ENCODE results near the gene SLC10A3. TPM values are rescaled to one million over a fixed set of nuclear protein-coding genes. Genes with fewer than 3 reads are reported as not detected.

SLC10A3 gene
- total and polyA plus RNA-seq, 2 of the 13 experiments (the other 11 are each of a cell fraction or from before 2014, with no cell fraction given): 10.1 to 11.5 TPM

GRCh38 chrX:154457491-154458115, 32.8 kb downstream of the SLC10A3 start (continued):
- TF ChIP-seq CAMTA2 (CRISPR knock-in tag; IDR thresholded peaks at IDR 0.05; ENCODE audit: borderline replicate concordance) (no peak), LCORL (IDR thresholded peaks at IDR 0.05) (no peak), LCORL (CRISPR knock-in tag; IDR thresholded peaks at IDR 0.05) (no peak), BHLHE40 (IDR thresholded peaks at IDR 0.05; ENCODE audit: low read length) (peak; percentile 34; the same call in 1 of the 2 replicates), TEAD2 (CRISPR knock-in tag; IDR thresholded peaks at IDR 0.05) (no peak), ZBTB8A (CRISPR knock-in tag; IDR thresholded peaks at IDR 0.05; ENCODE audit: borderline replicate concordance, low read depth) (no peak), MLX (CRISPR knock-in tag; IDR thresholded peaks at IDR 0.05) (no peak), HNRNPK (IDR thresholded peaks at IDR 0.05; ENCODE audit: low read depth, low read length, poor library complexity, severe bottlenecking) (no peak), NCOA2 (CRISPR knock-in tag; IDR thresholded peaks at IDR 0.05) (no peak), CEBPG (CRISPR knock-in tag; IDR thresholded peaks at IDR 0.05) (no peak), HMG20B (CRISPR knock-in tag; conservative IDR thresholded peaks at IDR 0.05) (no peak), ELF4 (CRISPR knock-in tag; IDR thresholded peaks at IDR 0.05; ENCODE audit: borderline replicate concordance) (no peak), ATF7 (IDR thresholded peaks at IDR 0.05) (no peak), ATF7 (CRISPR knock-in tag; IDR thresholded peaks at IDR 0.05) (no peak), FOXK1 (CRISPR knock-in tag; IDR thresholded peaks at IDR 0.05; ENCODE audit: borderline replicate concordance, low read depth) (no peak), ZBTB14 (CRISPR knock-in tag; IDR thresholded peaks at IDR 0.05) (peak; percentile 86), ZNF382 (CRISPR knock-in tag; IDR thresholded peaks at IDR 0.05; ENCODE audit: borderline replicate concordance) (no peak), ZBTB26 (CRISPR knock-in tag; IDR thresholded peaks at IDR 0.05; ENCODE audit: borderline replicate concordance) (no peak), NFAT5 (CRISPR knock-in tag; IDR thresholded peaks at IDR 0.05) (no peak), NFRKB (IDR thresholded peaks at IDR 0.05) (no peak), E2F2 (CRISPR knock-in tag; IDR thresholded peaks at IDR 0.05; ENCODE audit: borderline replicate concordance) (no peak)

Measured in HepG2 (cell line).